ENCODE measurements around the gene EFCAB7. TPM values are rescaled to one million over a fixed set of nuclear protein-coding genes. Genes with fewer than 3 reads are reported as not detected.

The EFCAB7 gene
- total RNA-seq, 1 donor from 2014 or later, result 3.8 TPM

- H3K27me3 Mint-ChIP-seq (ENCODE audit: low read depth), result no peaks in the 10 kb centered on the region
- peaks cover 7% of the 10 kb centered on the region for H3K9me3 Mint-ChIP-seq (ENCODE audit: low read depth)
- no peak overlapping the region for H3K27ac Mint-ChIP-seq (ENCODE audit: unreplicated experiment)
- no peak for DNase-seq (ENCODE audit: low spot score)
- peaks cover 5% of the 10 kb centered on the region for H3K36me3 Mint-ChIP-seq (ENCODE audit: low read depth)
- H3K4me1 Mint-ChIP-seq (ENCODE audit: low read depth), result no peaks in the 10 kb centered on the region
- TF ChIP-seq CTCF (IDR thresholded peaks at IDR 0.05), result no peak
- no peak overlapping the region for H3K4me3 Mint-ChIP-seq (ENCODE audit: unreplicated experiment)
These were observed 13.6 kb upstream of the EFCAB7 start for GRCh38 chr1:63509718-63510117.

DNA sequence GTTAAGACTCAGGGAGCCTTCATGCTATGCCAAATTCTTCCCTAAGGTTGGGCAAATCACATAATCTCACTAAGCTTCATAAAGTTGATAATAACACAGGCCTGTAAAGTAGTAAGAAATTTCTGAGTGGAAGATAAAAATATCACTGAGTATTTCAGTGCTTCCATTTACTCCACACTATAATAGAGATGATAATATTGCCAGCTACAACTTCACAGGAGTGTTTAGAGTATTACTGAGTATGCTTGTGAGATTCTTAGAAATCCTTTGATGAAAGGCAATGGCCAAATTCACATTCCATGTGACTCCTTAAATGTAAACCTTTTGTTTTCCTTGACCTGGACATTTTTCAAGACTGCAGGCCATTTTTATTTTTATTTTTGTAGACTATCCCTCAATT lies 10.7 kb upstream of the EFCAB7 start:
- Mint-ChIP-seq H3K9me3 (ENCODE audit: low read depth) (peaks cover 7% of the 10 kb centered on the region), H3K4me1 (ENCODE audit: low read depth) (no peaks in the 10 kb centered on the region), H3K27me3 (ENCODE audit: low read depth) (no peaks in the 10 kb centered on the region), H3K4me3 (ENCODE audit: unreplicated experiment) (no peak overlapping the region), H3K36me3 (ENCODE audit: low read depth) (peaks cover 2% of the 10 kb centered on the region), H3K27ac (ENCODE audit: unreplicated experiment) (no peak overlapping the region)
- no peak for TF ChIP-seq CTCF (IDR thresholded peaks at IDR 0.05)
- no peak for DNase-seq (ENCODE audit: low spot score)

DNA sequence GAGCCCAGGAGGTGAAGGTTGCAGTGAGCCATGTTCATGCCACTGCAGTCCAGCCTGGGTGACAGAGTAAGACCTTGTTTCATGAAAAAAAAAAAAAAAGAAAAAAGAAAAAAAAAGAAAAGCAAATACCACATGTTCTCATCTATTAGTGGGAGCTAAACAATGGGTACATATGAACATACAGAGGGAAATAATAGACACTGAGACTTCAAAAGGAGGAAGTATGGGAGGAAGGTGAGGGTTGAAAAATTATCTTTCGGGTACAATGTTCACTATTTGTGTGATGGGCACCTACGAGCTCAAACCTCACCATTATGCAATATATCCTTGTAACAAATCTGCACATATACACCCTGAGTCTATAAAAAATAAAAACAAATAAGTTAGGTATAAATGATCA lies 6.7 kb upstream of the EFCAB7 start:
- Mint-ChIP-seq H3K36me3 (ENCODE audit: low read depth) (peaks cover 2% of the 10 kb centered on the region), H3K4me1 (ENCODE audit: low read depth) (no peaks in the 10 kb centered on the region), H3K9me3 (ENCODE audit: low read depth) (peaks cover 7% of the 10 kb centered on the region), H3K27me3 (ENCODE audit: low read depth) (no peaks in the 10 kb centered on the region), H3K4me3 (ENCODE audit: unreplicated experiment) (no peak overlapping the region), H3K27ac (ENCODE audit: unreplicated experiment) (no peak overlapping the region)
- TF ChIP-seq CTCF (IDR thresholded peaks at IDR 0.05), result no peak
- DNase-seq (ENCODE audit: low spot score), result no peak

DNA sequence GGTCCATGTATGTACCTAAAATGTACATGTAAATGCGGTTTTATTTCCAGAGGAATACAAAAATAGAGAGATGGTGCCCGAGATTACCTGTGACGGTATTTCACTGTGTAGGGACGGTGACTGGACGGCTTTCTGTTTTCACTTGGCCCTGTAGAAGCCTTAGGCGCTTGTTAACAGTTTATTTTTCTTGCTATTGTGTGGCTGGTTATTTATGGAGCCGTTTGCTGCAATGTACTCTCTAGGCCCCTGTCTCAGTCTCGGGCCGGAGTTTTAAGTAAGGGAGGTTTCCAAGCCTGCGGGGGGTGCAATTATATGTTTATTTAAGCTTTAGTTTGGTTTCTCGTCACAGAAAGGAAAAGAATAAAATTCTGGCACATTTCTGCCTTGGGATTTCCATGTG lies 413 bp downstream of the EFCAB7 start:
- H3K4me3 Mint-ChIP-seq (ENCODE audit: unreplicated experiment), result peak overlapping the region; percentile 81

DNA sequence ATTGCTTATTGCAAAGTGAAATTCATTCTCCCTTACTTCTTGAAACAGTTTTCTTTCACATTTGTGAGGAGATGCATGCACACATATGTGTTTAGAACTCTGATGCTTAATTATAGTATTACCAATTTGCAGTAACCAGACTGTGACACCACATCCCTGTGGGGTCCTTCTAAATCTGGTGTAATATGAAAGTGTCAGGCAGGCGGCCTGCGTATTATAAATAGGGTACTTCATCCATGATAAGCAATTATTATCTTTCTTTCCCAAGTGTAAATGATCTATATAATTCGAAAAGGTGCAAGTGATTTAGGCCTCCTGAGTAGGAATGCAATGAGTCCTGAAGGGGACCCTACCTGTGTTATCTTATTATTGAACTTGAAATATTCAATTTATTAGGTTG lies 876 bp downstream of the EFCAB7 start:
- peak overlapping the region; percentile 95 for H3K27ac Mint-ChIP-seq (ENCODE audit: unreplicated experiment)
- H3K9me3 Mint-ChIP-seq (ENCODE audit: low read depth), result no peaks in the 10 kb centered on the region
- H3K4me3 Mint-ChIP-seq (ENCODE audit: unreplicated experiment), result peak overlapping the region; percentile 81
- no peaks in the 10 kb centered on the region for H3K27me3 Mint-ChIP-seq (ENCODE audit: low read depth)
- H3K36me3 Mint-ChIP-seq (ENCODE audit: low read depth), result no peaks in the 10 kb centered on the region
- no peak for TF ChIP-seq CTCF (IDR thresholded peaks at IDR 0.05)
- no peak for DNase-seq (ENCODE audit: low spot score)
- peaks cover 18% of the 10 kb centered on the region for H3K4me1 Mint-ChIP-seq (ENCODE audit: low read depth)

More for the DNA sequence above, 413 bp downstream of the EFCAB7 start:
- Mint-ChIP-seq H3K9me3 (ENCODE audit: low read depth) (no peaks in the 10 kb centered on the region), H3K27me3 (ENCODE audit: low read depth) (no peaks in the 10 kb centered on the region), H3K36me3 (ENCODE audit: low read depth) (no peaks in the 10 kb centered on the region), H3K4me1 (ENCODE audit: low read depth) (peaks cover 18% of the 10 kb centered on the region), H3K27ac (ENCODE audit: unreplicated experiment) (peak overlapping the region; percentile 95)
- TF ChIP-seq CTCF (IDR thresholded peaks at IDR 0.05), result no peak
- DNase-seq (ENCODE audit: low spot score), result no peak

All from chondrocyte (in vitro differentiated cells).